ENCODE measurements around the gene SCARF2.

- TF ChIP-seq CTCF (IDR thresholded peaks at IDR 0.05; ENCODE audit: borderline replicate concordance, extremely low read depth, low read length, poor library complexity, severe bottlenecking), result no peak
- no peak for TF ChIP-seq EZH2 (IDR thresholded peaks at IDR 0.05; ENCODE audit: borderline replicate concordance, low read depth, low read length, severe bottlenecking)
Measured at GRCh38 chr22:20395181-20395906, 42.3 kb downstream of the SCARF2 start.
